Endometrial microvascular endothelial cells (primary cell): Measurements from ENCODE around the gene NMRK2. TPM values are rescaled to one million over a fixed set of nuclear protein-coding genes. Genes with fewer than 3 reads are reported as not detected.
"Not testable (repeated sequence)": the region's sequence is repeated elsewhere in the genome, so short reads cannot be mapped to it uniquely, and the experiment has no call there.

Source experiments
- in situ Hi-C: cut with HindIII; loops from 2 replicates; pipeline ENCODE4 v1.10.0; 2017; ENCODE audit warnings: low sequenced_read_pairs, low pct_unique_long_range_greater_than_20kb; ENCODE audit errors: inconsistent ontology term
- total RNA-seq: library from RNA; depleted of rRNA; stranded (reverse); fragments of >200 nt; gene quantifications from one replicate; pipeline ENCODE4 v1.2.3, GENCODE V29; 2015; ENCODE audit errors: inconsistent ontology term

The NMRK2 gene, protein sequence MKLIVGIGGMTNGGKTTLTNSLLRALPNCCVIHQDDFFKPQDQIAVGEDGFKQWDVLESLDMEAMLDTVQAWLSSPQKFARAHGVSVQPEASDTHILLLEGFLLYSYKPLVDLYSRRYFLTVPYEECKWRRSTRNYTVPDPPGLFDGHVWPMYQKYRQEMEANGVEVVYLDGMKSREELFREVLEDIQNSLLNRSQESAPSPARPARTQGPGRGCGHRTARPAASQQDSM
- total RNA-seq = not detected

GRCh38 chr19:3932931-3933810, at the start of gene NMRK2:
Gene NMRK2, plus strand, starts transcription at chr19:3933069. Its CDS starts 603 bp downstream, at chr19:3933672.
- in situ Hi-C loops = no loop called here

DNA sequence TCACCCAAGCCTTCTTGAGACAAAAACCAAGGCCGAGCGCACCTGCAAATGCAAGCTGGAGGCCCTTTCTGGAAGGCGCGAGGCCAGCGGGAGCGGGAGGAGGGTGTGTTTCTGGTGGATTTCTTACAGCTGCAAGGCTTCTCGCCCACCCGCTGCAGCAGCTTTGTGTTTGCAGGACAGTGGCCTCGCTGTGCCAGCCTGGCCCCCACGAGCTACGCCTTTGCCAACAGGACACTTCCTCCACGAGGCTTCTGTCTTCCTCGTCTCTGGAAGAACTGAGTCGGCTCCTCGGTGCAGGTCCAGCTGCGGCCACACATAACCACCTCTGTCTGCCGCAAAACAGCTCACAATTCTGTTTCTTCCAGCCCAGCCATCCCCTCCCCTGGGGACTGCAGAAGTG, 42.3 kb upstream of the NMRK2 start:
- in situ Hi-C loops = no loop called here

DNA sequence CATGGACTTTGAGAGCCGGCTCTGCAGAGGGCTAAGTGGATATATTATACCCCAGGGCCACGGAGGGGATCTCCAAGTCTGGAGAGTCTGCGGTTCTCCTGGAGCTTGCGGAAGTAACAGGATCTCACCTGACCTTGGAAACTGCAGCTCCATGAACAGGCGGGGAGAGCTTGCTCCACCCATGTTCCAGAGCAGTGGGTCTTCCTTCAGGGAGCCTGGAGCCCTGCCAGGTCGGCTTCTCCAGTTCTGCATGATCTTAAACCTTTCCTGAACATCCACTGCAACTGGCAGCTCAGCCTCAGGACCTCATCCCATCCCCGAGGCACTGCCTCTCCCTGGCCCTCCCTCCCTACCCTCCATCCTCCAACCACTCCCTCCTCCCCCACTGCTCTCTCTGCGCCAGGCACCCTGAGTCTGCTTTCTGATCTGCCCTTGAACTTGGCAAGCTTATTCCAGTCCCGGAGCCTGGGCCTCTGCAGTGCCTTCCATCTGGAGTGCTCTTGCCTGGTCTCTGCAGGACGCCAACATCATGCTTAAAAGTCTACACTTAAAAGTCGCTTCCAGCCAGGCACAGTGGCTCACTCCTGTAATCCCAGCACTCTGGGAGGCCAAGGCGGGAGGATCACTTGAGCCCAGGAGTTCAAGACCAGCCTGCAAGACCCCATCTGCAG, 39.2 kb upstream of the NMRK2 start:
- in situ Hi-C loops = no loop called here

GRCh38 chr19:3894959-3895358, 37.9 kb upstream of the NMRK2 start:
- in situ Hi-C loops = not testable (repeated sequence)

- in situ Hi-C loops = no loop called here
Measured at GRCh38 chr19:3895788-3896187, 37.1 kb upstream of the NMRK2 start.

DNA sequence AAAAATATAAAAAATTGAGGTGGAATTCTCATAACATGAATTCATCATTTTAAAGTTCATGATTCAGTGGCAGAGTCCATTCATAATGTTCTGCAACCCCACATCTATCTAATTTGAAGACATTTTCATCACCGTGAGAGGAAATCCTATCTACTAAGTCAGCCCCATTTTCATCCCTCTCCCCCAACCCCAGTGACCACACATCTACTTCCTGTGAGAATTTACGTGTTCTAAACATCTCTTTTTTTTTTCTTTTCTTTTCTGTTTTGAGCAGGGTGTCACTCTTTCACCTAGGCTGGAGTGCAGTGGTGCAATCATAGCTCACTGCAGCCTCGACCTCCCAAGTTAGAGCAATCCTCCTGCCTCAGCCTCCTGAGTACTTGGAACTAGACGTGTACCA, 34.9 kb upstream of the NMRK2 start:
- in situ Hi-C loops = no loop called here

DNA sequence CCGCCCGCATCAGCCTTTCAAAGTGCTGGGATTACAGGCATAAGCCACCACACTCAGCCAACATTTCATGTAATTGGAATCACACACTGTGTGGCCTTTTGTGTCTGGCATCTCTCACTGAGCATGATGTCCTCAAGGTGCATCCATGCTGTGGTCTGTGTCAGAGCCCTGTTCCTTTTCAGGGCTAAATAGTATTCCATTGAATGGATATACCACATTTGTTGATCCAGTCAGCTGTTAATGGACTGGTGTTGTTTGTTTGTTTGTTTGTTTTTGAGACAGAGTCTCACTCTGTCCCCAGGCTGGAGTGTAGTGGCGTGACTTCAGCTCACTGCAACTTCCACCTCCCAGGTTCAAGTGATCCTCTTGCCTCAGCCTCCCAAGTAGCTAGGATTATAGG, 34.4 kb upstream of the NMRK2 start:
- in situ Hi-C loops = no loop called here

GRCh38 chr19:3899531-3900294, 33.2 kb upstream of the NMRK2 start:
- in situ Hi-C loops = no loop called here

GRCh38 chr19:3902317-3902973, 30.4 kb upstream of the NMRK2 start:
- in situ Hi-C loops = no loop called here

GRCh38 chr19:3904233-3904632, 28.6 kb upstream of the NMRK2 start:
- in situ Hi-C loops = no loop called here

DNA sequence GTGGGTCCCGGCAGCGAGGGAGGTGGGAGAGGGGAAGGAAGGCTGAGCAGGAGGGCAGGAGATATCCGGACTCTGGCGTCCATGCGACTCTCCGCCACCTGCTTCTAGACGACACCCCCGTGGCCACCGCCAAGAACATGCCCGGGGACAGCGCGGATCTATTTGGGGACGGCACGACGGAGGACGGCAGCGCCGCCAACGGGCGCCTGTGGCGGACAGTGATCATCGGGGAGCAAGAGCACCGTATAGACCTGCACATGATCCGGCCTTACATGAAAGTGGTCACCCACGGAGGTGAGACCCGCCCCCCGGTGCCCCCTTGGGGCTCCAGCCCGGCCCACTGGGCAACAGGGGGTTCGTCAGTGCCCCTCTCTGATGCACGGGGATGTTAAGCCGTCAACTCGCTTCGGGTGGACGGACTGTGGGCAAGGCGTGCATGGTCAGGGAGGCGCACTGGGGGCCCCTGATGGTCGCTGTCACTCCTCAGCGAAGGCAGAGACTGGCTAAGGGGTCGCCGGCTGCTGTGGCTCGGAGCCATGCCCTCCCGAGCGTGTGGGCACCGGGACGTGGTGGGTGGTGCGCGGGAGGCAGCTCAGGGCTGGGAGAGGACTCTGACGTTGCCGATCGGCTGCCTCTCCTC, 25.1 kb upstream of the NMRK2 start:
- in situ Hi-C loops = no loop called here

- in situ Hi-C loops = no loop called here
Measured at GRCh38 chr19:3908266-3909054, 24.4 kb upstream of the NMRK2 start.

GRCh38 chr19:3910105-3910504, 22.8 kb upstream of the NMRK2 start:
- in situ Hi-C loops = no loop called here

- in situ Hi-C loops = no loop called here
Measured at GRCh38 chr19:3914199-3914598, 18.7 kb upstream of the NMRK2 start.

GRCh38 chr19:3916033-3916432, 16.8 kb upstream of the NMRK2 start:
- in situ Hi-C loops = no loop called here

GRCh38 chr19:3919793-3920192, 13.1 kb upstream of the NMRK2 start:
- in situ Hi-C loops = no loop called here

DNA sequence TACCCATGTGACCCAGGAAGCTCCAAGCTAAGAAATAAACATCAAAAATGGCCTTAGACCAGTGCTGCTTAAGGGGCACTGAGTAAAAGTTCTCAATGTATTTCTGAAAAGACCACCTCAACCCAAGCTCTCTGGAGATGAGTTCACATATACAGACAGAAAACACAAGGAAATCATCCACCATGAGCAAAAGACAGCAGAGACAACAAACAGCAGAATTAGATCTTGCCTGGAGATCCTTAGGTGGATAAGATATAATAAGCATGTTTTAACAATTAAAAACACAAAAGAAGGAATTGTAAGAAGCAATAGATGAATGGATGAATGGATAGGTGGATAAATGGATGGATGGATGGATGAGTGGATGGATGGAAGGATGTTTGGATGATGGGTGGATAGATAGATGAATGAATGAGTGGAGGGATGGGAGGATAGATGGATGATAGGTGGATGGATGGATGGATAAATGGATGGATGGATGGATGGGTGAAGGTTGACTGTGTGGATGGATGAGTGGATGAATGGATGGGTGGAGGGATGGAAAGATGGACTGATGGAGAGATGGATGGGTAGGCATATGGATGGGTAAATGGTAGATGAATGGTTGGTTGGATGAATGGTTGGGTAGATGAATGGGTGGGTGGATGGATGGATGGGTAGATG, 9.6 kb upstream of the NMRK2 start:
- in situ Hi-C loops = no loop called here
